WI38 (cell line): ENCODE results near the gene MBOAT1.

ENCODE experiments used
- H3K4me3 ChIP-seq: 2 replicates; pipeline ENCODE4 v1.5.1; 2011; ENCODE audit warnings: low read depth, mild to moderate bottlenecking, control low read depth, low read length
- TF ChIP-seq, protein P1 (sequence below): IDR thresholded peaks from 2 replicates; pipeline ENCODE4 v1.5.1; 2012; ENCODE audit warnings: low read depth, mild to moderate bottlenecking, control low read depth, low read length

The MBOAT1 gene

DNA sequence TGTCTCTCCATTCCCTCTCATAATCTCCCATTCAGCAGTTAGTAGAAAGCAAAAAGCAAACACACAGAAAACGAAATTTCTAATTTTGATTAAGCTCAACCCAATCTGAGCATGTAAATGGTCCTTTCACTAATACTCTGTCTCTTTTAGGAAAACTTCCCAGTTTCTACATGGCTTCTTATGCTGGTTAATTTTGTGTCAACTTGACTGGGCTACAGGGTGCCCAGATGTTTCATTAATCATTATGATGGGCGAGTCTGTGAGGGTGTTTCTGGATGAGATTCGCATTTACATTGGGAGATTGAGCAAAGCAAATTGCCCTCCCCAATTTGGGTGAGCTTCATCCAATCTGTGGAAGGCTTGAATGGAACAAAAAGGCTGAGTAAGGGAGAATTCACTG is 142.2 kb downstream of the MBOAT1 start:
- TF ChIP-seq, protein P1, sequence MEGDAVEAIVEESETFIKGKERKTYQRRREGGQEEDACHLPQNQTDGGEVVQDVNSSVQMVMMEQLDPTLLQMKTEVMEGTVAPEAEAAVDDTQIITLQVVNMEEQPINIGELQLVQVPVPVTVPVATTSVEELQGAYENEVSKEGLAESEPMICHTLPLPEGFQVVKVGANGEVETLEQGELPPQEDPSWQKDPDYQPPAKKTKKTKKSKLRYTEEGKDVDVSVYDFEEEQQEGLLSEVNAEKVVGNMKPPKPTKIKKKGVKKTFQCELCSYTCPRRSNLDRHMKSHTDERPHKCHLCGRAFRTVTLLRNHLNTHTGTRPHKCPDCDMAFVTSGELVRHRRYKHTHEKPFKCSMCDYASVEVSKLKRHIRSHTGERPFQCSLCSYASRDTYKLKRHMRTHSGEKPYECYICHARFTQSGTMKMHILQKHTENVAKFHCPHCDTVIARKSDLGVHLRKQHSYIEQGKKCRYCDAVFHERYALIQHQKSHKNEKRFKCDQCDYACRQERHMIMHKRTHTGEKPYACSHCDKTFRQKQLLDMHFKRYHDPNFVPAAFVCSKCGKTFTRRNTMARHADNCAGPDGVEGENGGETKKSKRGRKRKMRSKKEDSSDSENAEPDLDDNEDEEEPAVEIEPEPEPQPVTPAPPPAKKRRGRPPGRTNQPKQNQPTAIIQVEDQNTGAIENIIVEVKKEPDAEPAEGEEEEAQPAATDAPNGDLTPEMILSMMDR: no peak
- no peak overlapping the region for H3K4me3 ChIP-seq

DNA sequence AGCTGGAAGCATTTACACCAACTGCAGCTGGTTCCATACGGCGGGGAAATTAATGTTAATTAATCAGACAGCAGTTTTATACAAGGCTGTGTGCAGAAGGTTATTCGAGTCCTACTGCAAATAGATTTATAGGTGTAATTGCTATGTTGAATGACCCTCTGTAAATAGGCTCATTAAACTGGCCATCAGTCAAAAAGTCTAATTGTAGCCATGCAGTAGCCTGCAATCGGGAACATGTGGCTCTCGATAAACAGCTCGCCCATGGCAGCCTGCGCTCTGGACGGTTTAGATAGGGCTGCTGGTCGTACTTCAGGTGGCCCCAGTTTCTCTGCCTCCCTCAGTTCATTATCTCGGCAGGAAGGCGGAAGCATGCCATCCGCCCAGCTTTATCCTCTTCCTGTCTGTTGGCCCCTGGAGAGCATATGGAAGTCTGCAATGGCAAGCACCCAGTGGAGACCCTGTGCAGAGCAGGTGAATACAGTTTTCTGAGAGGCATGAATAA is 143.2 kb downstream of the MBOAT1 start:
- no peak overlapping the region for H3K4me3 ChIP-seq
- TF ChIP-seq, protein P1: no peak

DNA sequence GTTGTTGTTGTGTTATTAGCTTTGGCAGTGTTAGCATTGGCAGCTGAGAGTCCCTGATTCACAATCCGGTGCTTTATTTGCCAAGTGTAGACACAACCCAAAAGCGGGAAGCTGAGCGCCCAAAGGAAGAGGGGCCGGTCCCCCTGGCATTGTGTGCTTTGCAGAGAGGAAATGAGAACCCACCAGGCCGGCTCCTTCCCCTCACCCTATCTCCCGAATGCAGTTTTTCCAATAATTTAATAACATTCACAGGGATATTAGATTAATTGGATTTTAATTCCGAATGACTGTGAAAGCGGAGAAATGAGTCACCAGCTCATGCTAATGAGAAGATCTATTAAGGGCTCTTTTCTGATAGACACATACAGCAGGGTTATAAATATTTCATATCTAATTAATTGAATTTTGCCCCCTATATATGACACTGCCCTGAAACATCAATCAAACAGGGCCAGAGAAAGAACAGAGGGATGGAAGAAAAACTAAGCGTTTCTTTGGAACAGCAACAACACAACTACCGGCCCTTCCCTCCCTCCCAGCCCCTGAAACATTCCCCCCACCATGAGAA is 143.8 kb downstream of the MBOAT1 start:
- TF ChIP-seq, protein P1: no peak
- no peak overlapping the region for H3K4me3 ChIP-seq

DNA sequence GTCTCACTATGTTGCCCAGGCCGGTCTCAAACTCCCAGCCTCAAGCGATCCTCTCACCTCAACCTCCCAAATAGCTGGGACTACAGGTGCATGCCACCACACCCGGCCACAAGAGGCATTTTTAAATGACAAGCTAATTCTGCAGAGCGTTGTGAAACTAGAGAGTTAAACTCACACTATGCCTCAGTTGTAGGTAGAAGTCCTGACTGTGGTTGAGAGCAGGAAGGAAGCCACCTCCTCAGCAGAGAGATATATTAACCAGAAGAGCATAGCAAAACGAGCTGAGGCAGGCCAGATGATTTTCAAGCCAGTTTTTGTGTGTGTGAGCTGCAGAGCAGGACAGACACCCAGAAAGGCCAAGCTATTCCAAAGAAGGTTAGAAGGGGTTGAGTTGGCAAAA is 150.3 kb downstream of the MBOAT1 start:
- no peak overlapping the region for H3K4me3 ChIP-seq
- TF ChIP-seq, protein P1: no peak

DNA sequence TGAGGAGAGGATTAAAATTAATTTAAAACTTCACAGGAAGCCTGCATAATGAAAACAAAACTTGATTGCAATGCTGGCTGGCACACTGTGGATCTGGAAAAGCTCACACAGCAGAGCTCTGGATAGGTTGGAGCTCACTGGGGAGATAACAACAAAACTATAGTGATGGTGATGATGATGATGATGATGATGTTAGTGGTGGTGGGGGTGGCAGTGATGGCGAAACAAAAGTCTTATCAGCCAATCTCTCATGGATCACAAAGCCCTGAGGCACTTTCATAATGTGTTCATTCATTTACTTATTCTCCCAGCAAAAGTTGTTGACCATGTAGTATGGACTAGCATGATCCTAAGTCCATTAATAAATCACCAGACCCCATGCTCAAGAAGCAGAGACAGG is 152.0 kb downstream of the MBOAT1 start:
- TF ChIP-seq, protein P1: no peak
- H3K4me3 ChIP-seq: no peak overlapping the region

DNA sequence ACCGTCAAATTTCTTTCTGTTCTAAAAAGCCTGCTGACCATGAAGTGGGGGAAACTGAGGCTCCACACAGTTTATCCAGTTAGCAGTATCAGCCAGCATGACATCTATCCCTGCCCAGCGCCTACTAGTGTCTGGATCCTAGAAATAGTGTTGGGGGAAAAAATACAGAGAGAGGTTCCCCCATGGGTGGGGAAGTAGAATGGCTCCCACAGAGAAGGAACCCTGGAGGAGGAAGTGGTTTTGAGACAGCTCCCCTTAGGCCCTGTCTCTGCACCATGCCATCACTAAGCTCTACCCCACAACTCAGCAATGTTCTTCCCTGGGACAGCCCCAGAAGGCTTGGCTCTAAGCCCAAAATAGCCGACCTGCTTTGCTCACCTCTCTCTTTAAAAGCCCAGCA is 153.4 kb downstream of the MBOAT1 start:
- TF ChIP-seq, protein P1: no peak
- H3K4me3 ChIP-seq: no peak overlapping the region

DNA sequence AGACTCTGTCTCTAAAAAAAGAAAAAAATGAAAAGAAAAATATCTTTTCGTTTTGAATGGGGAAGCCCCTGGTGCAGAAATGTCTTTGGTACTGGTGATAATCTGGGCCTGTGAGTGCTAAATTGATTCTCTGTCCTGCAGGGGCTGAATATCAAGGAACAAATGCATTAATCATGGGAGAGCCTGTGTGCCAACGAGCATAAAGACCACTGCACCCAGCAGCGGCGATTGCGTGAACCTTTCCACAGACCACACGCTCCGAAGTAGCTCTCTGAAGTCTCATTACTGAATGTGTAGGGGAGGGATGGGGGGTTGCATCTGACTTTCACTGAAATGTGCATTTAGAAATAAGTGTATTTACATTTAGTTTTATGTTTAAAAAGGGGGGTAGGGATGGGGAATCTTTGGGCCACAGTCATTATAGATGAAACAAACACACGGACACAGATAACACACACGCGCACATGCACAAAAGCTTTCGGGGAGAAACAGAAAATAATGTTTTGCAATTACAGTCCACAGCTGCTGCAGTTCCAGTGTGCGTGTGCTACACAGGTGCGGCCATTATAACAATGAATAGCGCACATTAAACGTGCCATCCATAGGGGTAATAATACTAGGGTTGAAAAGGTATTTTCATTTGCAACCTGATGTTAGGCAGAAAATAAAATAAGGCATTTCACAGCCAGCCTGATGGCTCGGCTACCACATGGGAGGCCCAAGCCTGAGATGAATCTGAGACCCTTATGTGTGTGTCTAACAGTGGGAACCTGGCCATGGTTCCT is 154.0 kb downstream of the MBOAT1 start:
- TF ChIP-seq, protein P1: no peak

More for the DNA sequence above, 154.0 kb downstream of the MBOAT1 start:
- no peak overlapping the region for H3K4me3 ChIP-seq
